ENCODE results near the gene XRCC4. TPM values are rescaled to one million over a fixed set of nuclear protein-coding genes. Genes with fewer than 3 reads are reported as not detected.
A peak's percentile ranks its signal among the peaks of the same experiment; 100 is the strongest.
"Not testable (repeated sequence)": the region's sequence is repeated elsewhere in the genome, so short reads cannot be mapped to it uniquely, and the experiment has no call there.

XRCC4 gene
- total RNA-seq, 2 donors from 2014 or later: 5.7 to 7.8 TPM

DNA sequence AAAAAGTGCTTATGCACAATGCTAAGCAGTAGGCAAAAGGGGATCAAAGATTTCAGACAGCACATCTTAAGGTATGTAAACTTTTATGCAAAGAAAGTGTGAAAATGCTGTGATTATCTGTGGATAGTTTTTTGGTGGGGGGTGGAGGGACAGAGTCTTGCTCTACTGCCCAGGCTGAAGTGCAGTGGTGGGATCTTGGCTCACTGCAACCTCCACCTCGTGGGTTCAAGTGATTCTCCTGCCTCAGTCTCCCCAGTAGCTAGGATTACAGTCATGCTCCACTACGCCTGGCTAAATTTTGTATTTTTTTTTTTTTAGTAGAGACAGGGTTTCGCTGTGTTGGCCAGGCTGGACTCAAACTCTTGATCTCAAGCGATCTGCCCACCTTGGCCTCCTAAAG is 10.0 kb upstream of the XRCC4 start:
- intact Hi-C loops (cut with DNase I, micrococcal nuclease); ATAC-seq; DNase-seq: not testable (repeated sequence)

- intact Hi-C loops (cut with DNase I, micrococcal nuclease): no loop called here
- DNase-seq (no peak), ATAC-seq (no peak)
Observed at GRCh38 chr5:83069096-83069799, 8.1 kb upstream of the XRCC4 start.

DNA sequence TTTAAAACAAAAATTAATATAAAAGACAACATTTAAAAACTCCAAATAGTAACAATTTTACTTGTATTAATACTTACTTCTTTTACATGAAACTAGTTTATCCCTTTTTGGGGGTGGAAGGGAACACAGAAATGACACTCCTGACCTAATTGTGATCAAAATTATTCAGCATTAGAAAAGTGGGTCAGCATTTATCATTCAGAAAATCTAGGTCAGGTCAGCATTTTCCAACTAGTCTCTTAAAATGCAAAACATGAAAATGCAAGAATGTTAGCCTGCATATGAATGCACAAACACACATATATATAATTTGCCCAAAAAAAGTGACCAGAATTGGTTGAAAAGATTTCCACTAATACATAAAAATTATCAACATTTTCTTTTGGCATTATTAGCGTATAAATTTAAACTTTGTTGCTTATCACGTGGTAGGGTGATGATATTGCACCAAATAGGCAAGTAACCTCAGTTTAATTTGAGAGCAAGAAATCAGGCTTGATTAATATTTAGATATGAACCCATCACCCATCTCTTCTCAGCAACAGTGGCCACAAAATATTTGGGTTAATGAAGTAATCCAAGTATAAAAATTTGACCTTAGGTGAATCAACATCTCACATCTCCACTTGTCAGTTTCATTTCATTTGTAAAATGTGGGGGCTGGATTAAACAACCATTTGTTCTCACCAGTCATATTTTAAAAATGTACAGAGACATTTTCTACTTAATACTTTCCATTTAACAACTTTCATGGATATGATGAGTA is 5.9 kb upstream of the XRCC4 start:
- ATAC-seq (no peak), DNase-seq (no peak)
- intact Hi-C loops (cut with DNase I, micrococcal nuclease): no loop called here

- DNase-seq (no peak), ATAC-seq (no peak)
- intact Hi-C loops (cut with DNase I, micrococcal nuclease): no loop called here
Observed at GRCh38 chr5:83072966-83073365, 4.4 kb upstream of the XRCC4 start.

DNA sequence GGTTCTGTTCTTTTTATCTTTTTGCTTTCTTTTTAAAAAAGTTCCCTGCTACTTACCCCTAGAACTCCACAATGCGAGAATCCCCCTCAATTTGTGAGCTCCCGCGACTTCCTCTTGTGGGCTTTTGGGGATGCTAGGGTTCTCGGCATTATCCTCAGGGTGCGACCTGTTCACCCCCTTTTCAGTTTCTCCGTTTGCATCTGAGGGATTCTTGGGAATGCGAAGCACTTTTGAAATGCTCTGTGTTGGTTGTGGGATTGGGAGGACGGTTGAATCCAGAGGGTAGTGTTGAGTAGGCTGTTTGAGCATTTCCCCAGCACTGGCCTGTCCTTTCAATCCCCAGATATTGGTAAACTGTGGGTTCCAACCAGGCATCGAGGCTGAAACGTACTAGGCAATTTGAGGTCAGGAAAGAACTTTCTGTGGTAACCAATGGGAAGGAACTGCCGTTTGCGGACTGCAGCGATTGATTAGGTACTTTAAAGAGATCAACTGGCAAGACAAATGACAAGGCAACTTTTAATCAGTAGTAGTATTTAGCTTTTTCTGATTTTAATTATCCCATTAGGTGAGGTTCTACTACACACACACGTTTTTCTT is 415 bp downstream of the XRCC4 start:
- ATAC-seq (peak; percentile 14), DNase-seq (peak in 1 of 2 donors; percentile 19)
- intact Hi-C loops (cut with DNase I, micrococcal nuclease): no loop called here

GRCh38 chr5:83082750-83083149 is 5.4 kb downstream of the XRCC4 start:
- intact Hi-C loops (cut with DNase I, micrococcal nuclease): no loop called here
- ATAC-seq (no peak), DNase-seq (no peak)

DNA sequence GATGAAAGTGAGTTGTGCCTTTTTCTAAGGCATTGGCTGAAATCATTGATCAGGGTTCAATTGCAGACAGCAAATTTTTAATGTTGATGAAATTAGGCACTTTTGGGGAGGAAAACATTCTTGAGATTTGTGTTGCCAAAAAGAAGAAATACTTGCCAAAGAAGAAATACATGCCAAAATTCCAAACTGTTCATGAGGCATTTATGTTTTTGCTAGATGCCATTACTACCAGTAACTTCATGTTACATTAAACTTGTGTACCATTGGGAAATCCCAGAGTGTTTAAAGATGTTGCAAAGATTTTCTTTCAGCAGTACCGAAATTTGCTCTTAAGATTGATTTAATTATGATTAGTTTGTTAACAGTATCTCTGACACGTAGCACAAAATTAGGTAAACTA is 7.0 kb downstream of the XRCC4 start:
- ATAC-seq: no peak
- DNase-seq: no peak
- intact Hi-C loops (cut with DNase I, micrococcal nuclease): no loop called here

DNA sequence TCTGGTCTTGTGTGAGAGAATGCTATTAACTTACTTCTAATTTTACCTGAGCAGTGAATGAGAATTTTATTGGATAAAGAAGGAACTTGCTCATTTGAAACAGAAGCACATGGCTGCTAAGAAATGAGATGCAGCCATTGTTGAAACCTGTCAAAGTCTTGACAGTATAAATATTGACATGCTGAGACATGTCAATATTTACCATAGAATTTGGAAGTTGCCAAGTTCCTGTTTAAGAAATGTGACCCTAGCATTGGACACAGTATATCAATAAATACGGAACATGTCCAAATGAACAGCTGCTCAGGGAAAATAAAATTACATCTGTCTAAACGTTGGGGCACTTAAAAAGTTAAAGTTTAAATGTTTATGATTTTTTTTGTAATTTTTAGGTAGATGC is 7.8 kb downstream of the XRCC4 start:
- ATAC-seq: peak; percentile 84
- DNase-seq: no peak
- intact Hi-C loops (cut with DNase I, micrococcal nuclease): no loop called here

DNA sequence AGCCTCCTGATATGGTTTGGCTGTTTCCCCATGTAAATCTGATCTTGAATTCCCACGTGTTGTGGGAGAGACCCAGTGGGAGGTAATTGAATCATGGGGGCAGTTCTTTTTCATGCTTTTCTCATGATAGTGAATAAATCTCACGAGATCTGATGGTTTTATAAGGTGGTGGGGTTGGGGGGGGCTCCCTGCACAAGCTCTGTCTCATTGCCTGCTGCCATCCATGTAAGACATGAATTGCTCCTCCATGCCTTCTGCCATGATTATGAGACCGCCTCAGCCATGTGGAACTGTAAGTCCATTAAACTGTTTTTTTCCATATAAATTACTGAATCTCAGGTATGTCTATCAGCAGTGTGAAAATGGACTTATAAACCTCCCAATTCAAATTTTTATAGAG is 12.8 kb downstream of the XRCC4 start:
- ATAC-seq (no peak), DNase-seq (no peak)
- intact Hi-C loops (cut with DNase I, micrococcal nuclease): no loop called here

DNA sequence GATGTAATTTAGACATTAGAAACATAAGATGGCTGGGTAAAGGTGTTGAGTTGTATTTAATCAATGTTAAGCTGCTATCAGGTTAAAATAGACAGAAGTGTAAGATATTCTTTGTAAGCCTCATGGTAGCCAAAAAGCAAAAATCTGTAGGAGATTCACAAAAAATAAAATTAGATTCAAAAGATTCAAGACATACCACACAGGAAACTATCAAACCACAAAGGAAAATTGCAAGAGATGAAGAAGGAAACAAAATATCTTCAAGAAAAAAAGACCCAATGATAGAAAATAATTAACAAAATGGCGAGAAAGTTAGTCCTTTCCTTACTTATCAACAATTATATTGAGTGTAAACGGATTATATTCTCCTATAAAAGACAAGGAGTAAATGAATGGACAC is 15.3 kb downstream of the XRCC4 start:
- ATAC-seq (no peak), DNase-seq (no peak)
- intact Hi-C loops (cut with DNase I, micrococcal nuclease): no loop called here

DNA sequence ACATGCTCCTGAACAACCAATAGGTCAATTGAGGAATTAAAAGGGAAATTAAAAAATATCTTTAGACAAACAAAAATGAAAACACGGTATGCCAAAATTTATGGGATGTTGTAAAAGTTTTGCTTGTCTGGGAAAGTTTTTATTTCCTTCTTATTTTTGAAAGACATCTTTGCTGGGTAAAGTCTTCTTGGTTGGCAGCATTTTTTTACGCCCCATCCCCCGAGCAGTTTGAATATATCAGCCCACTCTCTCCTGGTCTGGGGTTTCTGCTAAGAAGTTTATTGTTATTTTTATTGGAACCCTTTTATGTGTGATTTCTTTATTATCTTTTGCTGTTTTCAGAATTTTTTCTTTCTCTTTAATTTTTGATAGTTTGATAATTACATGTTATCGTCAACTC is 16.3 kb downstream of the XRCC4 start:
- intact Hi-C loops (cut with DNase I, micrococcal nuclease): no loop called here
- ATAC-seq: no peak
- no peak for DNase-seq

DNA sequence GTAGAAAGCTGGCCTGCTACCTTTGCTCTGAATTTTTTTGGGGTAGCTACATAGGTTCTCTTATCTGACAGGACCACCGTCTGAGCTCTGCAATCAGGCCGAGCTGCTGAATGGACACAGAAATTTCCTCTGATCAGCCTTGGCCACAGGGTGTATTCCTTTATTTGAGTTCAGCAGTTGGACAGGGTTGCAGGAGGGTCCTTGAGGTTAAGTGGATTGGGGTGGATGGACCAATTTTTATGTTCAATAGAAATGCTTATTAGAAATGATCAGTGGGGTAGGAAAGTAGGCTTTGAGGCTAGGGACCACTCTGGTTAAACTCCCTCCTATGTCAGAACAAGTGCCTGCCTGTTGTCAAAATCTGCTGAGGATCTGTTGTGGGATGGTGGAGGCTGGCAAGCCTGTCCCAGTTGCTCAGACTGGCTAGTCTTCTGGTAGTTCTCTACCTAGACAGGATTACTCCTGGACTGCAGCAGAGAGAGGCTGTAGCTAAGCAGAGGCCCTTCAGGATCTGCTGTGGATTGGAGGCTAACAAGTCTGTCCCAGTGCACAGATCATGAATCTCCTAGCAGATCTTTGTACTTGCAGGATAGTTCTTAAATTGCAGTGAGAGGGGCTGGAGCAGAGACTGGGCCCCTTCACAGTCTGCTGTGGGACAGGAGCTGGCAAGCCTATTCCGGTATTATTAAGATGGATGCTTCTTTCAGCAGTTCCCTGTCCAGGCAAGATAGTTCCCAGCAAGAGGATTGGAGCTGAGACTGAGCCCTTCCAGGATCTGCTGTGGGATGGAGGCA is 18.0 kb downstream of the XRCC4 start:
- intact Hi-C loops (cut with DNase I, micrococcal nuclease): no loop called here
- DNase-seq: no peak
- ATAC-seq: no peak

- no peak for ATAC-seq
- intact Hi-C loops (cut with DNase I, micrococcal nuclease): no loop called here
- no peak for DNase-seq
Observed at GRCh38 chr5:83095957-83096539, 18.7 kb downstream of the XRCC4 start.

- no peak for DNase-seq
- no peak for ATAC-seq
- intact Hi-C loops (cut with DNase I, micrococcal nuclease): no loop called here
Observed at GRCh38 chr5:83096660-83097339, 19.5 kb downstream of the XRCC4 start.

GRCh38 chr5:83097689-83098231 is 20.4 kb downstream of the XRCC4 start:
- ATAC-seq (no peak), DNase-seq (no peak)
- intact Hi-C loops (cut with DNase I, micrococcal nuclease): no loop called here

- ATAC-seq (no peak), DNase-seq (no peak)
- intact Hi-C loops (cut with DNase I, micrococcal nuclease): no loop called here
Observed at GRCh38 chr5:83099001-83099400, 21.7 kb downstream of the XRCC4 start.

GRCh38 chr5:83099445-83099844 is 22.1 kb downstream of the XRCC4 start:
- intact Hi-C loops (cut with DNase I, micrococcal nuclease): no loop called here
- DNase-seq: no peak
- ATAC-seq: no peak

DNA sequence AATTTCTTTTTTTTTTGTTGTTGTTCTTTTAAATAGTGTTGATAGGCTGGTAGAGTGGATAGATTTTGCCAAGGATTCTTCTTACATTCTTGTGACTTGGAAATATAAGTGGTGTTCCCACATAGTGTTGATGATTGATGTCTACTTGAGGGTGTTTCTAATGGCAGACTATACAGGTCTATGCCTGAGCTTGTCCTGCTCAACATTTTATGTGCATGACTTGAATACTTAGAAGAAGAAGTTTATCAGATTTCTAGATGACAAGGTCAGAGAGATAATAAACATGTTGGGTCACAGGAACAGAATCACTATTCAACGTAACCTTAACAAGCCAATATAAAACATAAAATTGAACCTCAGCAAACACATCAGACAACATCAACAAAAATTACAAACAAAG is 24.2 kb downstream of the XRCC4 start:
- intact Hi-C loops (cut with DNase I, micrococcal nuclease): no loop called here
- DNase-seq (no peak), ATAC-seq (no peak)

Measured in left colon (tissue), 2 donors.